Stimulated activated naive CD4-positive, alpha-beta T cell treated with Interleukin-2 at 50 U/mL for 16 hours (primary cell): ENCODE results near the gene CIAO2B.
"Not testable (repeated sequence)": the region's sequence is repeated elsewhere in the genome, so short reads cannot be mapped to it uniquely, and the experiment has no call there.

Experiments used
- DNase-seq: peaks from one replicate; lab custom pipeline; 2025; lab: John Stamatoyannopoulos, UW

The CIAO2B gene

DNA sequence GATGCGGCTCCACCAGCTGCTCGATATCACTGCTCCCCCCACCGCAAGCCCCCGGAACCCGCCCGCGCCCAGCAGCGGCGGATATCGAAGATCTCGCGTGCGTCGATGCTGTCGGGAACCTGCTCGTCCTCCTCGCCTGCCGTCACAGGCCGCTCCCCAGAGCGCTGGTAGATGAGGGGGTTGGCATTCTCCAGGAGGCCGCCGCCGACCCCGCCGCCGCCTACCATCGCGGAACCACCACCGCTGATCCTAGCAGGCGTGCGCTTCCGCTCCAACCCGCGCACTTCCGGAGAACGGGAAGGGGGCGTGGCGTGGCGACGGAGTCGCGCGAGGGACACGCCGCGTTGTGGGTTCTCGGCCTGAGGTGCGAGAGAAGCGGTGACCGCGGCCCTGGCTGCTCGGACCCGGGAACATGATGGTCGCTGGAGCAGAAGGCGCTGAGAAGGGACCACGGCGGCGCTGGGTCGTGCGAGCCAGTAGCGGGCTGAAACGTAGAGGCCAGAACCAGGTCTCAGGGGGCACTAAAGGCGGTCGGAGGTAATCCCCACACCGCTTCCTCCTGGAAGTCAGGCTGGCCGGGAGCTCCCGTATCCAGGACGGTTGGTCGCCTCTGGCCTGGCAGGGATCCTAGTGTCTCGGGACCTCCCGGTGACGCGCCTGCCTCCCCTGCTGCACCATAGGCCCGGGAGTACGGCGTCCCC, at the start of gene CIAO2B:
Gene CIAO2B (minus strand): TSS at position 265 of the 701 bp plus-strand sequence. CDS start 38 bp downstream, at position 227.
- DNase-seq, result peak; percentile 85

DNA sequence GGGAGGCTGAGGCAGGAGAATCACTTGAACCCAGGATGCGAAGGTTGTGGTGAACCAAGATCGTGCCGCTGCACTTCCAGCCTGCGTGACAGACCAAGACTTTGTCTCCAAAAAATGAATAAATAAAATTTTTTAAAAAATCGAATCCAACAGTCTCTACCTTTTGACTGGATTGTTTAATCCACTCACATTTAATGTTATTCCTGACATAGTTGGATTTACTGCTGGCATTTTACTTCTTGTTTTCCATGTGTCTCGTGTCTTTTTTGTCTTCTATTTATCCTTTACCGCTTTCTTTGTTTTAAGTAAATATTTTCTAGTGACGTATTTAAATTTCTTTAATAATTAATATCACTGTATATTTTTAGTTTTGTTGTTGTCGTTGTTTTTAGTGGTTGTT, 48.8 kb upstream of the CIAO2B start:
- no peak for DNase-seq

DNA sequence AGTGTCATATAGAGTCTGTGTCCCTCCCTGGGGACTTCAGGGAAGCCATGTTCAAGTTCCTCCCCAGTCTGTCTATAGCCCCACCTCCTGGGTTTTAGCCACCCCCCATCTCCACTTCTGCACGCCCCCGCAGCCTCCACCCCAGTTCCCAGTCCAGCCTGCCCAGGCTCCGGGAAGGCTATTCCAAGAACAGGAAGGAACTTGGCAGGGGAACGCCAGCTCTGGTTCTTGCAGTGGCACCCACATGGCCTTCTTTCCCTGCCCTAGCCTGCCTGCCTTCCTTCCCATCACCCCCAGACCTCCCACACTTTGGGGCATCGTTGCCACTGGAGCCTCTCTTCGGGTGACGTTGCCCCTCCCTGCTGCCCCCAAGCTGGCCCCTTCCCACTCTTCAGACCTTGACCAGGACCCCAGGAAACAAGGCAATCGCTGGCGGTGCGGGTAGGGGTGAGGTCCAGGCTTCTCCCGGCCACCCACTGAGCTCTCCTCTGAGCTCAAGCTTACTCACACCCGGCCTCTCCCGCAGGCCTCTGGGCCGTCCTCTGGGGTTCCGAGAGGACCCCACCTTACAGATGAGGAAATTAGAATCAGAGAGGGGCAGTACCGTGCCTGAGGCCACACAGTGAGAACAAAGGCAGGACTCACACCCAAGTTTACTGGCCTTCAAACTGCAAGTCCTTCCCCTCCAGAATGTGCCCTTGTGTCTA, 45.0 kb upstream of the CIAO2B start:
- no peak for DNase-seq

DNA sequence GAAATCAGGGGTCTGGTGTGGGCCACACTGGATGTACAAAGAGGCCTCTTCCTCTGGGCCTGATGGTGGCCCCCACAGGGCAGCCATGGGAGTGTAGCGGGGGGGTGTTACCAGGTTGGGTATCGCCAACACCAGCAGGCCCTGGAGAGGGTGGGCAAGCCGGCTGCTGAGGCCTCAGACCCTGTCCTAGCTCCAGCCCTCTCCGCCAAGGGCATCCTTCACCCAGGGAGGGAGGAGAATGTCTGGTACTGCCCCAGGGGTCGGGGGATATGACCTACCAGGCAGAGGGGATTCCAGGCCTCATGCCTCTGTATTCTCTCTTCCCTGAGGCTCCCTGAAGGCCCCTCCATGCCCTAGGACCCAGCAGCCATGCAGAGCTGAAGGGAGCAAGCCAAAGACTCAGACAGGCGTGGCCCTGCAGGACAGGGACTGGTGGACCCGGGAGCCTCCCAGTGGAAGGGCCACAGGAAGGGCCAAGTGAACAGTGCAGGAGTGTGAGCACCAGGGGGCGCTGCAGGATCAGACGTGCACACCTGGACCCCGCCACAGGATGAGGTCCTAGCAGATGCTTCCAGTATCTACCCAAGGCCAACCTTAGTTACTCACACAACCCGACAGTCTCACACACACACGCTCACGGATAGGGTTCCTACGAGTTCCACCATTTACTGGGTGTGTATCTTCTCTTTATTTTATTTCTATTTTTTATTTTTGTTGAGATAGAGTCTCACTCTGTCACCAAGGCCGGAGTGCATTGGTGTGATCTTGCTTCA, 43.3 kb upstream of the CIAO2B start:
- peak; percentile 83 for DNase-seq

DNA sequence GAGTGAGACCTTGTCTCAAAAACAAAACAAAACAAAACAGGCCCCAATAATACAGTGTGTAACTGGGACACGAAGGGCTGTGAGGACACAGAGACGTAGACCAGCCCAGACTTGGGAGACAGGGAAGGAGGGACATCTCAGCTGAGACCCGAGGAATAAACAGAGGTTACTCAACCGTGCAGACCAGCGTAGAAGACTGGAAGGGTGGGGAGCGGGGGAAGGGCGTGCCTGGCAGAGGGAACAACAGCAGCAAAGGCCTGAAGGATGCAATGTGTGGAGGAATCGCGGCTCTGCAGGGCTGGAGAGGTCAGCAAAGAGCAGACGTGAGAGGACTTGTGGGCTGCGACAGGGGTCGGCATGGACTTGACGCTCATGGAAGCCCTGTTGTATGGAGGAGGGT, 42.5 kb upstream of the CIAO2B start:
- no peak for DNase-seq

DNA sequence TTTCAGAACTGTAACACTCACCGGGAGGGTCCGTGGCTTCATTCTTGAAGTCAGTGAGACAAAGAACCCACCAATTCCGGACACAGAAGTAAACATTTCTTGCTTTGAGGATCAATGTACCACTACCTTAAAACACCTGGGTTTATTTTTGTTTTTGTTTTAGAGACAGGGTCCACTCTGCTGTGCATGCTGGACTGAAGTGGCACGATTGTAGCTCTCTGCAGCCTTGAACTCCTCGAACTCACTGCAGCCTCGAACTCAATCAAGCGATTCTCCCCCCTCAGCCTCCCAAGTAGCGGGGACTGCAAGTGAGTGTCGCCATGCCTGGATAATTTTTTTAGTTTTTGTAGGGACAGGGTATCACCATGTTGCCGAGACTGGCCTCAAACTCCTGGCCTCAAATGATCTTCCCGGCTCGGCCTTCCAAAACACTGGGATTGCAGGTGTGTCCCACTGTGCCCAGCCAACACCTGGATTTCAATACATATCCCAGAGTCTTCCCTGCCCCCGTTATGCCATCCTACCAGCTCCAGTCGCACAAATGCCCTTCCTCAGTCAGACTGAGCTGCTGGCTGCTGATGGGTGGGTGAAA, 41.2 kb upstream of the CIAO2B start:
- no peak for DNase-seq

DNA sequence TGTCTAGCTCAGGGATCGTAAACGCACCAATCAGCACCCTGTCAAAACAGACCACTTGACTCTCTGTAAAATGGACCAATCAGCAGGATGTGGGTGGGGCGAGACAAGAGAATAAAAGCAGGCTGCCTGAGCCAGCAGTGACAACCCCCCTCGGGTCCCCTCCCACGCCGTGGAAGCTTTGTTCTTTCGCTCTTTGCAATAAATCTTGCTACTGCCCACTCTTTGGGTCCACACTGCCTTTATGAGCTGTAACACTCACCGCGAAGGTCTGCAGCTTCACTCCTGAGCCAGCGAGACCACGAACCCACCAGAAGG, 40.7 kb upstream of the CIAO2B start:
- DNase-seq, result peak; percentile 47

DNA sequence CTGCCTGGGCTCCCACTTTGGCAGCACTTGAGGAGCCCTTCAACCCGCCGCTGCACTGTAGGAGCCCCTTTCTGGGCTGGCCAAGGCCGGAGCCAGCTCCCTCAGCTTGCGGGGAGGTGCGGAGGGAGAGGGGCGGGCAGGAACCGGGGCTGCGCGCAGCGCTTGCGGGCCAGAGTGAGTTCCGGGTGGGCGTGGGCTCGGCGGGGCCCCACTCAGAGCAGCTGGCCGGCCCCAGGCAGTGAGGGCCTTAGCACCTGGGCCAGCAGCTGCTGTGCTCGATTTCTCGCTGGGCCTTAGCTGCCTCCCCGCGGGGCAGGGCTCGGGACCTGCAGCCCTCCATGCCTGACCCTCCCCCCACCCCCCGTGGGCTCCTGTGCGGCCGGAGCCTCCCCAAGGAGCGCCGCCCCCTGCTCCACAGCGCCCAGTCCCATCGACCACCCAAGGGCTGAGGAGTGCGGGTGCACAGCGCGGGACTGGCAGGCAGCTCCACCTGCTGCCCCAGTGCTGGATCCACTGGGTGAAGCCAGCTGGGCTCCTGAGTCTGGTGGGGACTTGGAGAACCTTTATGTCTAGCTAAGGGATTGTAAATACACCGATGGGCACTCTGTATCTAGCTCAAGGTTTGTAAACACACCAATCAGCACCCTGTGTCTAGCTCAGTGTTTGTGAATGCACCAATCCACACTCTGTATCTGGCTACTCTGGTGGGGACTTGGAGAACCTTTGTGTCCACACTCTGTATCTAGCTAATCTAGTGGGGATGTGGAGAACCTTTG, 40.1 kb upstream of the CIAO2B start:
- DNase-seq, result not testable (repeated sequence)

DNA sequence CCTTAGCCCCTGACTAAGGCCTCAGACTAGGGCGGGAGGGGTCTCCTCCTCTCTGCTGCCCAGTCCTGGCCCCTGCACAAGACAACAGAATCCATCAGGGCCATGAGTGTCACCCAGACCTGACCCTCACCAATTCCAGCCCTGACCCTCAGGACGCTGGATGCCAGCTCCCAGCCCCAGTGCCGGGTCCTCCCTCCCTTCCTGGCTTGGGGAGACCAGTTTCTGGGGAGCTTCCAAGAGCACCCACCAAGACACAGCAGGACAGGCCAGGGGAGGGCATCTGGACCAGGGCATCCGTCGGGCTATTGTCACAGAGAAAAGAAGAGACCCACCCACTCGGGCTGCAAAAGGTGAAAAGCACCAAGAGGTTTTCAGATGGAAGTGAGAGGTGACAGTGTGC, 39.5 kb upstream of the CIAO2B start:
- no peak for DNase-seq

DNA sequence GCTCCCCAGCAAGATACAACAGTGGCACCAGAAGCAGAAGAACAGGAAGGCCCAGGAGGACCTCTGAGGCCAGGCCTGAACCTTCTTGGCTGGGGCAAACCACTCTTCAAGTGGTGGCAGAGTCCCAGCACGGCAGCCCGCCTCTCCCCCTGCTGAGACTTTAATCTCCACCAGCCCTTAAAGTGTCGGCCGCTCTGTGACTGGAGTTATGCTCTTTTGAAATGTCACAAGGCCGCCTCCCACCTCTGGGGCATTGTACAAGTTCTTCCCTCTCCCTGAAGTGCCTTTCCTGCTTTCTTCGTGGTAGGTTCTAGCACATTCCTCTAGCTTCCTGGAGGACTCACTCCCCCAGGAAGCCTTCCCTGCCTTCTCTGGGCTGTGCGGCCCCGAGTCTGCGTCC, 38.8 kb upstream of the CIAO2B start:
- DNase-seq, result no peak

DNA sequence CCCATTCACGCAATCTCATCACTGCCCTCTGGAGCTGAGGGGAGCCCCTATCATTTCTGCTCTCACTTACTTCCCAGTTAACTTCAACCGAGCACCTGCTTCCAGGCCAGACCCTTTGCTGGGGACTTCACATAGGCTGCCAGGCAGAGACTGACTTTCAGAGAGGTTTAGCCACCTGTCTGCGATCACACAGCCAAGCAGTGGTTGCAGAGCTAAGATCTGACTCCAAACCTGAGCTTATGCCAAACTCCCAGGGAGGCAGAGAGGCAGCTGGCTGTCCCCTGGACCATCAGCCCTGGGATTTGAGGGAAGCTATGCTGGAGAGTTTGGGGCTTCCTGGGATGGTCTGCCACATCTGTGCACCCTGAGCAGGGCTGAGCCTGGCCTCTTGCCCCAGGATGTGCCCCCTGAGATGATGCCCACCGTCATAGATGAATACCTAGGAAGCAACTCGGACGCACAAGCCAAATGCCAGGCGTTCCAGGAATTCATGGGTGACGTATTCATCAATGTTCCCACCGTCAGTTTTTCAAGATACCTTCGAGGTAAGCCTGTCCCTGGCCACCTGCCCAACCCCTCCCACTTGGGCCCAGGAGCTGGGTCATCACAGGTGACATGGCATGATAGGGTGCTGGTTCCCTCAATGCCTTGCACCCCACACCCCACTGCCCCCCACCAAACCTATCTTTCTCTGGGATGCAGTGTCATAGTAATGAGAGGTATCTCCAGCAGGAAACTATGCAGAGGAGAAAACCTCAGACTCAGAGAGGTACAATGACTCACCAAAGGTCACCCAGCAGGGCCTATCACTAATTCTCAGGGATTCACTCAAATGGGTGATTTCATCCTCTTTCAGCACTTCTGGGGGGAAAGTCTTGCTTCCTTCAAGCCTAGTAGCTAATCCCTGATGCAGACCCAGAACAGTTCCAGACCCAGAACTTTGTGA, 36.8 kb upstream of the CIAO2B start:
- no peak for DNase-seq

DNA sequence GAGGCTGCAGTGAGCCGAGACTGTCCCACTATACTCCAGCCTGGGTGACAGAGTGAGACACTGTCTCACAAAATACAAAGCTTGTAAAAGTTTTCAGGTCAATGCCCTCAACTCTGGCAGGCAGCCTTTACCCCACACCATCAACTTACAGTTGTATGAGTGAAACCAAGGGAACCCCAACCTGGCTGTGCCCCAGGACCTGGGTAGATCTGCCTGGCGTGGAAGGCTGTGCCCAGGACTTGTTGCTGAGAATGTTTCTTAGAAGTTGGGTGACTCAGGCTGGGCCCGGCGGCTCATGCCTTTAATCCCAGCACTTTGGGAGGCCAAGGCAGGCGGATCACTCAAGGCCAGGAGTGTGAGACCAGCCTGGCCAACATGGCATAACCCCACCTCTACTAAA, 34.6 kb upstream of the CIAO2B start:
- DNase-seq, result no peak

DNA sequence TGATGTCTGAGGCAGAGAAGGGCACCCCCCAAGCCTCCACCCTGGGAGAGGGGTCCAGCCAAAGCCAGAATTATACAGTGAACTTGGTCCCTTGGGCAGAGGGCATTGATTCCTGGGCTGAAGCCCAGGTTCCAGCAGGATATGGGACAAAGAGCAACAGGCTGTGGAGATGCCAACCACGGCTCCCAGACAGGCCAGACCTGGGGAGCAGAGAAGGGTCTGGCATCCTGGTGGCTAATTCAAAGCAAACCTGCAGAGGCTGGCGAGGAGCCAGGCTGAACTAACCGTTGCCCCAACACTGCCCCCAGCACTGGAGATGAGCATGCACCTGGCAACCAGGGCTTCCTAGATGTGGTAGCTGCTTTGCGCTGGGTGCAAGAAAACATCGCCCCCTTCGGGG, 29.8 kb upstream of the CIAO2B start:
- DNase-seq, result no peak

DNA sequence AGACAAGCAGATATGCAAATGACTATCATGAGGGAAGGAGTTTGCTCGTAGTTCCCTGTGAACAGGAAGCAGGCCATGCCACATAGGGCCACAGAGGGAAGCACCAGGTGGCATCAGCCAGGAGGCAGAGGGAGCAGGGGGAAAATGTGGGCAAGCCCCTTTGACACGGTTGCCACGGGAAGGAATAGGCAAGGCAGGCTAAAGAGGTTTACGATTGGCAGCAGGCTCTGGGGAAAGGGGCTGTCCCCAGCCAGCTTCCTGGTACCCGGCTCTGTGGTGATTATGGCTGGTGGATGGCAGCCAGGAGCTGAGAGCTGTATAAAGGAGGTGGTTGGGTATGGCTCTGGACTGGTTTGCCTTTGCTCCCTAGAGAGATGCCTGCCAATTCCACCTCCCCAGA, 27.7 kb upstream of the CIAO2B start:
- DNase-seq, result no peak

DNA sequence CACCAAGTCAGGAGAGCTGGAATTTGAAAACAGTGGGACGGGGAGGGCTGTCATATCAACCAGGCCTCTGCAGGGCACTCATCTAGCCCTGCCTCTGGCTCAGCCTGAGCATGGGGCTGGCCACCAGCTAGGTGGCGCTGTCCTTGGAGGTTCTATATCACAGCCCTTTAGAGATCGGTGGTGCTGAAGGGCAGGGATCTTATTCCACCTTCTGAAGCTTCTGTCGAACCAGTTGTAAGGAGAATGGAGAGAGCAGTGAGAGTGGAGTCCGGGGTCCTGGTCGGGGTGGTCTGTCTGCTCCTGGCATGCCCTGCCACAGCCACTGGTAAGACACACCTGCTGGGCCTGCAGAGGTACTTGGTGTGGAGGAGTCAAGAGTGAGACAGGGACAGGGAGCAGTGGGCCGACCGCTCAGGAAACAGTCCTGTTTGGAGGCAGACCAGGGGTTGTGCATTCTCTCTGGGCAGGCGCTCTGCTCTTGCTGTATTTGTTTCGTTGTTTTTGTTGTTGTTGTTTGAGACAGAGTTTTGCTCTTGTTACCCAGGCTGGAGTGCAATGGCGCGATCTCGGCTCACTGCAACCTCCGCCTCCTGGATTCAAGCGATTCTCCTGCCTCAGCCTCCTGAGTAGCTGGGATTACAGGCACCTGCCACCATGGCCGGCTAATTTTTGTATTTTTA, 27.0 kb upstream of the CIAO2B start, which contains the start of gene CES3:
Gene CES3 (plus strand): TSS at position 202 of the 680 bp plus-strand sequence. CDS start 42 bp downstream, at position 244.
- DNase-seq, result peak; percentile 50

DNA sequence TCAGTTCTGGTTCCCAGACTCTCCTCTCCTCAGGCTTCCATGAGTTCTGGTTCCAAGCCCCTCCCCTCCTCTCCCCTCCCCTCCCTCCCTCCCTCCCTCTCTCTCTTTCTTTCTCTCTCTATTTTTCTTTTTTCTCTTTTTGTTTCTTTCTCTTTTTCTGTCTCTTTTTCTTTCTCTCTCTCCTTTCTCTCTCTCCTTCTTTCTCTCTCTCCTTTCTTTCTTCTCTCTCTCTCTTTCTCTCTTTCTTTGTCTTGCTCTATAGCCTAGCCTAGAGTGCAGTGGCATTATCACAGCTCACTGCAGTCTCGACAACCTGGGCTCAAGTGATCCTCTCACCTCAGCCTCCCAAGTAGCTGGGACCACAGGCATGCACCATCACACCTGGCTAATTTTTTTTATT, 26.1 kb upstream of the CIAO2B start:
- DNase-seq, result no peak

DNA sequence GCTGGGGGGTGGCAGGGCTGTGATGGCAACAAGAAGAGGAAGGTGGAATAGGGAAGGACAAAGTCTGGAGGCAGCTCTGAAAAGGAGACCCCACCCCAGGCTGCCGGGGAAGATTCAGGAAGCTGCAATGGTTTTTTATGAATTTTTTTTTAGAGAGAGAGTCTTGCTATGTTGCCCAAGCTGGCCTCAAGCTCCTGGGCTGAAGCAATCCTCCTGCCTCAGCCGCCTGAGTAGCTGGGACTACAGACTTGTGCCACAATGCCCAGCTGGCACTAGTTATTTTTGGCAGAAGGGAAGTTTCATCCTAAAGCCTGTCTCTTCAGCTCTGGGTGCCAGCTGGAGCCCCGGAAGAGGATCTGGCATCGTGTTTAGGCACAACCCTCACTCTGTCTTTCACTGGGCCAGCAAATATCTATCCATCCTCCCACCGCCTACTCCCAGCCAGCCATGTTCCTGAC, 25.5 kb upstream of the CIAO2B start:
- no peak for DNase-seq

DNA sequence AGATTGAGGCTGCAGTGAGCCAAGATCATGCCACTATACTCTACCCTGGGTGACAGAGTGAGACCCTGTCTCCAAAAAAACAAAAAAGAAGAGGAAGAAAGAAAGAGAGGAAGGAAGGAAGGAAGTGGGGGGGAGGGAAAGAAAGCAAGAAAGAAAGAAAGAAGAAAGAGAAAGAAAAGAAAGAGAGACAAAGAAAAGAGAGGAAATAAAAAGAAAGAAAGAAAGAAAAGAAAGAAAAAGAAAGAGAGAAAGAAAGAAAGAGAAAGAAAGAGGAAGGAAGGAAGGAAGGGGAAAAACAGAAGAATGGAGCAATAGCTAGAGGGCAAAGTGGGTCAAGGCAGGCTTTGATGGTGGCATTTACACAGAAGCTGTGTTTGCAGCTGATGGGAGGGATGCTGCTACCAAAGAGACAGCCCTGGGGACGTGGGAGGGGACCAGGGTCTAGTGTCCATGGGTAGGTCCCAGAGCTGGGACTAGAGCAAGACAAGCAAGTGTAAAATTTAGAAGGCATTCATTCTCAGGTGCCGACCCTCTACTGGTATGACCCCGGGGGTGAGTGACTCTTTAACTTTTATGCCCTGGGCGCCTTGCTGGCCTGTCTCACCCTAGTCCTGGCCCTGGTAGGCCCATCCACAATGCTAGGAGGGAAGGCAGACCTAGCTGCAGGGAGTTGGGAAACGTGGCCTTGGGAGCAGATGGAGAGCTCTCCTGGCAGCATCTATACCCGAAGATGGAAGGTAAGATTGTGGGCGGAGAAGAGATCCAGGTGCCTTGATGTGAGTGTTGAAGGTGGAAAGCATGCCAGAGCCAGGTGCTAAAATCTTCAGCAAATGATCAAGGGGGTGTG, 24.9 kb upstream of the CIAO2B start:
- DNase-seq, result no peak

DNA sequence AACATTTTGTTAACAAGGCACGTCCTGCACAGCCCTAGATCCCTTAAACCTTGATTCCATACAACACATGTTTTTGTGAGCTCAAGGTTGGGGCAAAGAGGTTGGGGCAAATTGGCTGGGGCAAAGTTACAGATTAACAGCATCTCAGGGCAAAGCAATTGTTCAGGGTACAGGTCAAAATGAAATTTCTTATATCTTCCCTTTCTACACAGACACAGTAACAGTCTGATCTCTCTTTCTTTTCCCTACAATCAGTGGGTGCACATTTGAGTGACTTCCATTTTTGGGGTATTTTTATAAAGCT, 21.9 kb upstream of the CIAO2B start:
- DNase-seq, result not testable (repeated sequence)
